Non-pigmented ciliary epithelial cell (primary cell): ENCODE results near the gene ASCC1.

Experiments
- DNase-seq: peaks from one replicate; pipeline ENCODE4 v3.0.0-alpha.2; 2010; ENCODE audit warnings: low read depth

Gene ASCC1

DNA sequence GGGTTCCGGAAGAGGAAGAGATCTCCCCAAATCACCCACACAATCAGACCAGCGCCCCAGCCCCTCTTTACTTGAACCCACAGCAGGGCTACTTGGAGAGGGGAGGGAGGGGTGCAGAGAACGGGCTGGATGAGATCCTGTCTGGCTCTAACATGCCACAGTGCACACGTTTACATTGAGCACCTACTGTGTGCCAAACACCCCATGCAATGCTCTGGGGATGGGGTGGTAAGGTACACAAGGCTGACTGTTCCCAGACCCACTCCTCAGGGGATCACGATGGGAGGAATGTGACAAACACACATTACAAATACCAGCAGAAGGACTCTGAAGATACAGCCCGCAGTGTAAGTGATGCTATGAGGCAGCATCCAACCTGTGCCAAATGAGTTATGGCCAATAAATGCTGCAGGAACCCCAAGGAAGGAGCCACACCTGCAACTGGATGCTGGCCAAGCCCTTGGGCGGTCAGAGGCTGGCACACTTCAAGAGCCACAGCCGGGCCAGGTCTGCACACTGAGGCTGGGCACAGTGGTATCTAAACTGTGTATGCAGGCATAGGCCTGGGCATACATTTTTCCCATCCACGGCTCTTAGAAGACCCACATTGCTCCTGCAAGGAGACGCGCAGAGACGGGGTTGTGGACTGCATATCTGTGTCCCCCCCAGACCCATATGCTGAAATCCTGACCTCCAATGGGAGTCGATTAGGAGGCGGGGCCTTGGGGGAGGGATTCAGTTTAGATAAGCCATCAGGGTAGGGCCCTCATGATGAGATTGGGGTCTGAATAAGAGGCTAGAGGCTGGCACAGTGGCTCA lies 134.1 kb downstream of the ASCC1 start:
- no peak for DNase-seq

DNA sequence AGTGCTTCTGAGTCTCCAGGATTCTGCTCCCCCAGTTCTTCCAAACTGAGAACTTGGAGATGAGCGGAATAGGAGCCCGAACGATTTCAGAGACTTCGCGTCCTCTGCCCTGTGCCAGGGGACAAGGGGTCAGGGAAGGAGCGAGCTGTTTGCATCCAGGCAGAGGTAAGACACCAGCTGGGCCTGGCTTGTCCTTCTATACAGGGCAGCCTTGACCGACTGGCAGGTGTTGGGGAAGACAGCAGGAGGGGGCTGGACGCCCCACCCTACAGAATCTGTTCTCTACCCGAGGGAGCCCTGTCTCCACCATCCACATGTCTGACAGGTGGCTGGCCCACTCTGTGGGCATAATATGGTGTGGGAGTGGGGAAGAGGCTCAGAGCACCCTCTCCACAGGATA lies 134.9 kb downstream of the ASCC1 start:
- DNase-seq = no peak

DNA sequence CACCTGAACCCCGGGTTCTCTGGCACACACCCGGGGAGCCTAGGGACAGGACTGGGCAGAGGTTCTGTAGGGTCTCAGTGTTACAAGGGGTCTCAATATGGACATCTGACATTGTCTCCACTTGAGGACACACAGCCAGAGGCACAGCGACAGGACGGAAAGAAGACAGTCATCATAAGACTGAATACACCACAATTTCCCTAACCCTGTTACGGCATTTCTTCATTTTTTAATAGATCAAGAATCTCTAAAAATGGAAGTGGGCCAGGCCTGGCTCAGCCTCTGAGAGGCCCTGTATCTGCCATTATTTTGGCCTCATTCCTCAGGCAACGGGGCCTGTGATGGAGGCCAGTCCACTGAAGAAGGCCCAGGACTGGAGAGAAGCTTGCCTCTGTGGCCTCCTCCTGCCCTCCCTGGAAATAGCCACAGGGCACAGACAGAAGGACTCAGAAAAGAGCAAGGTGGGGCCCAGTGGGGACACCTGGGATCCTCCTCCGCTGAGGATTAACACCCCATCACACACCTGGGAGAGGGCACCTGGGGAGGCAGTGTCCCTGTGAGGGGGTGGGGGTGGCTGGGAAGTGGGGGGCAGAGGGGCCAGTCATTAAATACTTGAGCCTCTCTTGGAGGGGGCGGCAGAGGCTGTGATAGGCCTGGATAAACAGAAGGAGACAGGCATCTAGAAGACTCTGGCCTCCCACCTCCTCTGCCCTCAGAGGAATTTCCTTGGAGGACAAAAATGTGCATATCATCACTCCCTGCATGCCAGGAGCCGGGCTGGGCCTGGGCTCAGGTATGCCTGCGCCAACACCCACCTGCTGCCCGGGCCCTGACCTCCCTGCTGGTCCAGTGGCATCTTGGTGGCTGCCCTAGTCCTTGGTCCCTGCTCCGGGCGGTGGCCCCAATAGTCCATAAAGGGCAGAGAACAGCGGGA lies 135.8 kb downstream of the ASCC1 start:
- no peak for DNase-seq

DNA sequence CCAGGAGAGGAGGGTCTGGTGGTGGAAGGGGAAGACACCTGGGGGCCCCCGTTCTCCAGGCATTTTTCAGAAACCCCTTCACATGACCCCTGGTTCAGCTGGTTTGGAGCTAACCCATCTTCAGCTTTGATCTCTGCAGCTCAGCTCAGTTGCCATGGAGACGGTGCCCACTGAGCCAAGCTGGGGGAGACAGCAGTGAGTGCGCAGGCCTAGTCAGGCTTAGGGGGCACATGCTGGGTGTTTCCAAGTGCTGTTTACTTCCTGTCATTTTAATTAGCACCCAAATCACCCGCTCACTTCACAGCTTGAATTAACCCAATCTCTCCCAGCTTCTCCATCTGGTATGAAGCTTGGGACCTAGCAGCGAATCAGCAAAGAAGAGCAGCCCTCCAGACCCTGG lies 136.7 kb downstream of the ASCC1 start:
- no peak for DNase-seq

DNA sequence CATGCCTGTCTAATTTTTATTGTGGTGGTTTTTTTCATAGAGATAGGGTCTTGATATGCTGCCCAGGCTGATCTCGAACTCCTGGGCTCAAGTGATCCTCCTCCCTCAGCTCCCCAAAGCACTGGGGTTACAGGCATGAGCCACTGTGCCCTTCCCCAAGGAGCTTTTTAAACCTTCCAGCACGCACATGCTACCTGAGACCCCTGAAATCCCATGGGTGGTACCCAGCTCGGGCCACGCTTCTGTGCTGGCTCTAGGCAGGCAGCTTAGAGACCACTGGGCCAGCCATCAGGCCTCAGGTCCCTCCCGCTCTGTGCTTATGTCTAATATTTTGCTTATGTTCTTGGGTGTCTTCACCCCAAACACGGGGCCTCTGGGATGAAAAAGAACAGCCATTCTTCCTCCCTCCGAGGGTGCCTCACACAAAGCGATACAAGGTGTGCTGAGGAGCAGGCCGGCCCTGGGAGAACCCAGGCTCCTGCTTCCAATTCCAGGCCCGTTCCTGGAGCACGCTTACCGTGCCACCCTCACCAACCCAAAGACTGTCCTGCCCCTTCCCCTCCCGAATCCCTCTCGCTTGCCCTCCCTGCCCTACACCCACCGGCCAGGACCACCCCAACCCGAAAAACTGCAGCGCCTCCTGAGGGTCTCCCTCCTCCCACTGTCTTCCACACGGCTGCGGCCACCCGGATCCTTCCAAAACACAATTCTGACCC lies 138.6 kb downstream of the ASCC1 start:
- DNase-seq = no peak

DNA sequence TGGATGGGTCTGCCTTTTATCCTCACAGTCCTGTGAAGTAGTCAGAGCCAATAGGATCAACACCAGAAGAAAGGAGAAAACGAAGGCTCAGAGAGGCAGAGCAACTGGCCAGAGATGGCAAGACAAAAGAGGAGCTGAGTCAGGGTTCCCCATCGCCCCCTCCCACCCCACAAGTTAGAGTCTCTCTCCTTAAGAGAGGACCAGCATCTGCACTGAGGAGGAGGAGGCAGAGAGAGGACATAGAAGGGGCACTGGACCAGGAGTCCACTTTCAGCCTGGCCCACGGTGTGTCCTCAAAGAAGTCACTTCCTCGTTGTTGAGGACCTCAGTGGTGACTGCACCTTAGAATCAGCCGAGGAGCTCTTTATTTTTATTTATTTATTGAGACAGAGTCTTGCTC lies 139.3 kb downstream of the ASCC1 start:
- DNase-seq = no peak

DNA sequence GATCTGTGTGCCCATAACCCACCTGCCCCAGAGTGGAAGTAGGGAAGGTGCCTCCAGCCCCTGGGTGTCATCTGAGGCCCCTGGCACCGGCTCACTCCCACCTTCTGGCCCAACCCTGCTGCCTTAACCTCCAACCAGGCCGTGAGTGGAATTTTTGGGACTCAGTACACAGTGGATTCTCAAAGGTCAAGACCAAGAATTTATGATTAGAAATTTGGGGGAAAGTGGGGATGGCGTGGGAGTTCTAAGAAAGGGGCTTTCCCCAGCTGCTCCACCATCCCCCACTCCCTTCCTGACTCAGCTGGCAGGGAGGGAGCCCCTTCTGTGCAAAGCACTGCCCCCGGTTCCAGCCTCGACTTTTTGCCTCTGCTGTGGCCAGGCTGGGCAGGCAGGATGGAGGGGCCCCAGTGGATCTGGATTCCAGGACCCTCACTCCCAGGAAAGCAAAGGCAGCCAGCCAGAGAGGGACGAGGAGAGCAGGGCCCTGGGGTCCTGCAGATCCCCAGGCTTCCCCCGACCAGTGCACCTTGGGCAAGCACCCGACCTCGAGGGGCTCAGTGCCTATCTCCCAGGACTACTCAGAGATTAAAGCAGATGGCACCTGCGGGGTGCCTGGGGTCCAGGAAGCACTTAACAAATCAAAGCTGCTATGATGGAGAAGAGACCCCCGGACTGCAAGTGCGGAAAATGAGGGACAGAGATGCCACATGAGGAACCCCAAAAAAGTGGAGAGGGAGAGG lies 140.5 kb downstream of the ASCC1 start:
- DNase-seq = no peak

DNA sequence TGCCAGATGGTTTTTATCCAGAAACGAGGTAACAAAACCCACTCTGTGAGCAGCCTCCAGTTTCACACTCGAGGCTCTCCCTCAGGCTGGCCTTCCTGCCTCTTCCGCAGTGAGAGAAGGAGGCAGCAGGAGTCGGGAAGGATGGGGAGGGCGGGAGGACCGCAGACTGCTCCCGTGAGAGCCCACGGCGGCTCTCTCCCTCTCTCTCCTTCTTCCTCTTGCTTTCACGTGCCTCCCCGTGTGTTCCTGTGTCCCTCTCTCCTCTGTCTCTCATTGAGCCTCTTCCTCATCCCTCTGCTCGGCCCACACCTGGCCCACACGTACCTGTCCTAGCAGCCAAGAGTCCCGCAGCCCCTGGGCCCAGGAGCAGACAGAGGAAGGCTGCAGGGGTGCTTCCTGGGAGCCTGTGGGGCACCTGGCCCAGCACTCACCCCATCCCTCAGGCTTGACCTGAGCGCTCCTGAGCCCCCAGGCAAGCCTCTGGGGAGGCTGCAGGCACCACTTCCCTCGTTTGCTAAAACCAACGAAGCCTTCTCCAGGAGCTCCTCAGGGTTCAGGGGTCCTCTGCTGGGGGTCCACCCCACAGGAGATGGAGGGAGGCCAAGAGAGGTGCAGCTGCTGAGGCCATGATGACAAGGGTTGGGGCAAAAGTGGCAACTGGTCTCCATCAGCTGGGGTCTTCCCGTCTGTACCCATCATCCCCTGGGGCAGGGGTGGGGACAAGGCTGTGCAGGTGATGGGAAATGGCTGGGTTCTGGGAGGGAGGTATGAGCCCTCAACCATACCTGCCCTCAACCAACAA lies 141.3 kb downstream of the ASCC1 start:
- DNase-seq = no peak

DNA sequence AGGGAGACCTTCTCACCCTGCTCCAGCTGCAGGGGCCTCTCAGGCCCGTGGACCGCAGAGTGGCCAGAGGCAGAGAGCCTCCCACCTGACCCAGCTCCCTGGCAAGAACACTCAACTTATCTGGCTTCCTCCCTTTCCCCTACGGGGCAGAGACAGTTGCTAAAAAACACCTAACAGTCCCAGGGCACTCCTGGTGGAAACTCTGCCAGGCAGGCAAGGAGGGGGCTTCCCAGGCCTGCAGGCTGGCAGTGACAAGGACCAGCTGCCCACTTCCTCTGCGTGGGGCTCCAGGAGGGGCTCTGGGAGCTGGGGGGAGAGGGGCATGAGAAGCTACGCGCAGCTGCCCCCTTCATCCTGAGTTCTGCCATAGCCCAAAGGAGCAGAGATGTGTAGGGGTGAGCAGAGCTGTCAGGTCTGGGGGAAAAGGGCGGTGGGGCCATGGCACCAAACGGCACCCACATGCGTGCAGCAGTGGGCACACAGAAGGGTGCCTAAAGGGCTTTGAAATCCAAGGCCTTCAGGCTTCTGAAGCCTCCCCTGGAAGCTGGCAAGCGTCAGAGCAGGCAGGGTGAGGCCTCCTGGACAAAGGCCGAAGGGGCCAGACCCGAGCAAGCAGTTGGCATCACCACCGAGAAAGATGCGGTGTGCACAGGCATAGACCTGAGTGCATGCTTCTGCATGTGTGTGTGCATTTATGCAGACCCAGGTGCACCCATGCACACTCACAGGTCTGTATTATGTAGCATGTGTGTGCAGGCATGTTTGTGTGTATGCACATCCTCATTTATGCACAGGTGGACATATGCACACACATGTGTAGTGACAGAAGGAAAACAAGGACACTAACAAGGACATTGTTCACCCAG lies 142.1 kb downstream of the ASCC1 start:
- DNase-seq = no peak

DNA sequence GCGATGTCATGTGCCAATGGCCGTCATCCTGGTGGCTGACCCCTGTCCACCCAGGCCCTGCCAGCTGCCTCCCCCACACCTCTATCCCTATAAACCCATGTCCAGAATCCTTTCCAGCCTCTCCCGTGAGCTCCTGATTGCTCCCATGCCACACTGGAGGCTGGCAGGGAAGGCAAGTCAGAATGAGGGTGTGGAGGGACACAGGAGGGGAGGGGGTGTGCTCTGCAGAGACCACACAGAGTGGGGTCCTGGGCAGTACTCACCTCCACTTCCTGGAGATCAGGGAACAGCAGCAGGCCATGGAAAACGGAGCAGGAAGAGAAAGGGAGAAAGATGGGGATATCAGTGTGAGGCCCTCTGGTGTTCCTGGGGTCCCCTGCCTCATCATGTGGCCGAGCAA lies 143.4 kb downstream of the ASCC1 start:
- no peak for DNase-seq

DNA sequence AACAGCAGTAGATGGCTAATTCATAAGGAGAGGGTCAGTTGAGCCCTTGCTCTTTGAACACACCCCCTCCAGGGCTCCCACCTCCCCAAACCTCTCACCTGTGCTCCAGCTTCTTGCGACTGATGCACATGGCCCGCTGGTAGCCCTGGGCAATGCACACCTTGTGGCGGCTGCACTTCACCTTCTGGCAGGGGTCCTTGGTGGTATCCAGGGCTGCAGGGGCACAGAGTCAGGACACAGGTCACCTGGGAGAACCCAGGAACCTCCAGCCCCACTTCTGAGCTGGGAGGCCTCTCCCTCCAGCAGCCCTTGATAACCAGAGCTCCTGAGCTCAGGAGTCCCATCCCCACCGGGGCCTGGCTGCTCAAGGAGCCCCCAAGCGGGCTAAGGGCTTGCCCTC lies 144.0 kb downstream of the ASCC1 start:
- no peak for DNase-seq

DNA sequence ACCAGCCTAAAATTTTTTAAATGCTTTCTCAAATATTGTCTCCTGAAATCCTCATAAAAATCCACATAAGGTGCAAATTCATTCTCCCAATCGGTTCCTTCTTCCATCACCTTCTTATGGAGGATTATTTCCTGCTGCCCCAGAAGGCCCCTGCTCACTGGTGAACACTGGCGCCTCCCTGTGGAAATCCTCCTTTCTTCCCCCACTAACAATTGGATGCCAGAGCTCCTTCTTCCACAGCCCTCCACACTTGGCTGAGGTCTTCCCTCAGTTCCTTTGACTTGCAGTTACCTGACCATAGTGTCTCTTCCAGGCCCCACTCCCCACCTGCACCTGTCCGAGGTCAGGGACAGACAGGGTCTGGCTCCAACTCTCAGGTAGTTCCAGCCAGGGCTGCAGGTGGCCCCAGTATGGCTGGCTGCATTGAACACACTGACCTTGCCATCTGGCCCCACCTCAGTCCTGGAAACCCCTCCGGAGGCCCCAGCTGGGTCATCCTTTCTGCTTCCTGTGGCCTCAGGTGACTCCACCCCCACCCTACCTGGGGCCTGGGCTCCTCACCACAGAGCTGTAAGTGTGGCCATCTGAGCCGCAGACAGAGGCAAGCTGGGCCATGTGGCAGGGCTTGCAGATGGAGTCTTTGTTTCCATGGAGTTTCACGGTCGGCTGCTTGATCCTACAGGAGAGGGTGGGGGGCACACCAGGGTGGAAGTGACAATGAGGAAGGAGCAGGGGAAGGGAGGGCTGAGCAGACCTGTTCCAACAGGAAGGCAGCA lies 146.1 kb downstream of the ASCC1 start:
- DNase-seq = no peak

DNA sequence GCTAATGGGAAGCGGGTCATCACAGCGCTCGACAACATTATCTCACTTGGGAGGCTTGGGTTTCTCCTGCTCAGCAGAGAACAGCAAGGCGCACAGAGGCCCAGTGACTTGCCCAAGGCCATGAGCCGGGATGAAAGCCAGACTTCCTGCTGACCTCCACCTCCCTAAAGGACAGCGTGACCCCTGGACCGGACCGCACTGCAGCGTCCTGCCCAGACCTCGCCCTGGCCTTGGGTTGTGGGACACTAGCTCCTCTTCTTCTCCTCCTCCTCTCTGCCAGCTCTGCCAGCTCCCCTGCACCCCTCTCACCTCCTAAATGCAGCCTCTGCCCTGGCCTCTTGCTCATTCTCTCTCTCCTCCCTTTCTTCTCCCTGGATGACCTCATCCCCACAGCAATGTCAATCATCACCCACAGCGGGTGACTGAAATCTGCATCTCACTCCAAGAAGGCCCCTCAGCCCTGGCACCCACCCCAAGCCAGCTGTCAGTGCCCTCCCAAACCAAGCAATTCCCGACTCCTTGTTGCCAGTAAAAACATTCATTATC lies 147.1 kb downstream of the ASCC1 start:
- DNase-seq = no peak

DNA sequence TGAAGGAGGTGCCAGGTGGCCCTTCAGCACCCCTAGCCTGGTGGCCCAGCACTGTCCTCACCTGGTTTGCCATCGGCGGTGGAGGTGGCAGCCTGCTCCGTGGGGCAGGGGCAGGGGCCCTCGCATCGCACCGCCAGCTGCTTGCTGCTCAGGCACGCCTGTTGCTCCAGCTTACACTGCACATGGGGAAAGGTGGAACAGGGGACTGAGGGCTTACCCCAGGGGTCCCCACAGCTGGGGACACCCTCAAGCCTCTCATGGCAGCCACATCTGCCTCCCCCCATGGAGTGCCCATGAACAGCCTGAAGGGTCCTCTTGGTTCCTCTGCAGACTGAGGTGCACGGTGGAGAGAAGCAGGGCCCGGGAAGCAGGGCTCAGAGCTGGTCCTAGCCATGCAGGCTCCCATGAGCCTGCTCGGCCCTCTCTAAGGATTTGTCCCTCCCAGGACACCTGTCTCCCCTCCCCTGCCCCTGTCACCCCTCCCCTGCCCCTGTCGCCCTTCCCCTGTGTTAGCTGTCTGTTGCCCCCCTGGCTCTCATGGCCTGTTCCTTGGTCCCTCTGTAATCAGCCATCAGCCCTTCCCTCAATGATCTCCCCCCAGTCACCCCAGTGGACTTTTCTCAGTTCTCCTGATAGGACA lies 147.8 kb downstream of the ASCC1 start:
- DNase-seq = no peak

DNA sequence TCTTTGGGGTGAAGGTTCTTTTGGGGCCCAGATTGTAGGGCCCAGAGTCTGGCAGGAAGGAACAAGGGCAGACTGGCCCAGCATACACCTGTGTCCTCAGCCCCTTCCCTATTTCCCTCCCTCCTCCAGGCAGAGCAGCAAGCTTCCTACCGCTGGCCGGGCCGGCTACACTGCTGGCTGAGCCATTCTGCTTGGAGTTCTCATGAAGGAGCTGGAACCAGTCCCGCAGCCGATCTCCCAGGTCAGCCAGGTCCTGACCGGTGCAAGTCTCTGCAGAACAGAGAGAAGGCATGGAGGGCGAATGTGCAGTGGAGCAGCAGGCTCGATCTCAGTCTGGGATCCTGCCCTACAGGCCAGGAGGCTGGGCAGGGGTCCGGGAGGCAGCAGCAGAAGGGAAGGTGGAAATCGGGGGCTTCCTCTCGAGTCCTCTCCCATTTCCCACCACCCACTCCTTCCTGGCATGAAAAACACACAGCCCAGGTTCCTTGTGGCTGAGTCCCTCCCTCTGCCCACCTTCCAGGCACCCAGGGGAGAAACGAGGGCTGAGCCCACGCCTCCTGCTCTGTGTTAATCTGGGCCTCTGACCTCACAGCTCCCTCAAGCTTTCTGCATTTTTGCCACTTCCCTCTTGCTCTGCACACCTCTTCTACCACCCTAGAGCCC lies 148.5 kb downstream of the ASCC1 start:
- DNase-seq = no peak

DNA sequence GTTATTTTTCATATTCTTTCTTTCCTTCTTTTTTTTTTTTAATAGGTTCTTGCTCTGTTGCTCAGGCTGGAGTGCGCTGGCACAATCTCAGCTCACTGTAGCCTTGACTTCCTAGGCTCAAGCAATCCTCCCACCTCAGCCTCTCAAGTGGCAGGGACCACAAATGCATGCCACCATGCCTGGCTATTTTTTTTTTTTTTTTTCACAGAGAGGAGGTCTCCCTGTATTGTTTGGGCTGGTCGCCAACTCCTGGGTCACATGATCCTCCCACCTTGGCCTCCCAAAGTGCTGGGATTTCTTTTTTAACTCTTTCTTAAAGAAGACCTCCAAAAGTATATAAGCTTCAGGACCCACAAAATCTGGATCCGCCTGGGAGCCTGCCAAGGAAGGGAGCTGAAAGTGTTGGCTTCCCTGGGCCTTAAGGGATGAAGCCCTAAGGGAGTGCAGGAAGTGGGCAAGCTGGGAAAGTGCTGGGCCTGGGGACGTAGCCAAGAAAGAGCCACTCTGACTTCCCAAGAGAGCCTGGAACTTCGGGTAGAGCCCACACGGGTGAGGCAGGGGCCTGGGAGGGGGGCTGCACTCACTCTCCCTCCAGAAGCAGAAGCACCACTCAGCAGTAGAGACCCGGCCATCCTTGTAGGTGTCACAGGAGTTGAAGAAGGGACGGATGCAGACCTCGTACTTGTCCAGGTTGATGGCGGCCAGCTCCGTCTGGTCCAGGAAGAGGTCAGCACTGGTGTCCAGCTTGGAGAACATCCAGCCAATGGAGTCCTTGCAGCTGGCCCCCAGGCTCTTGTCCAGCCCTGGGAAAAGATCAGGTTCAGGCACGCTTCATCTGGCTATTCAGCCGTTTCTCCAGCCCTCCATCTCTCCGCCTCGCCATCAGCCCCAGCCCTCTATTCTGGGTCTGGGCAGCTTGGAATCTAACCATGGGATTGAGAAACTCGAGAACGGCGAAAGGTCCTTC lies 149.5 kb downstream of the ASCC1 start:
- DNase-seq = no peak
